NCI-H345 treated with DMSO at 0.1 percent for 48 hours (cell line): ENCODE results near the gene SLC17A9.

Source experiments
- DNase-seq: peaks from one replicate; lab custom pipeline; 2025; ENCODE audit not compliant: unreplicated experiment; lab: John Stamatoyannopoulos, UW

SLC17A9 gene

GRCh38 chr20:62980970-62981369, 28.5 kb downstream of the SLC17A9 start:
- peak; percentile 33 for DNase-seq

GRCh38 chr20:62982124-62983075, 29.9 kb downstream of the SLC17A9 start:
- no peak for DNase-seq

DNA sequence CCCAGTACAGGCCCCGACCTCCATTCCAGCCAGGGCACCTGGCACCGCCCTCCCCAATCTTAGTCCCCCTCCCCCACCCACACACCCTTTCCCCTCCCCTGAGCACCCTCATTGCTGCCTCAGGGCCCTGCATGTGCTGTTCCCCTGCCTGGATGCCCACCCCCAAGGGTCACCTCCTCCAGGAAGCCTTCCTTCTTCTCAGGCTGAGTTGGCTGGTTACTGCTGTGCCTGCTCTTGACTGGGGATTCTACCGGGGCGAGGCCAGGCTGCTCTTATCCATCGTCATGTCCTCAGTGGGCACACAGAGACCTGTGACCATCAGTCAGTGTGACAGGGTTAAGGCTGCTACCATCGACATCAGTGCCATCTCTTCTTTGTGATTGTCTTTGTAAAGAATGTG, 30.7 kb downstream of the SLC17A9 start:
- DNase-seq = no peak

- peak; percentile 62 for DNase-seq
Measured at GRCh38 chr20:62984666-62985443, 32.3 kb downstream of the SLC17A9 start.

DNA sequence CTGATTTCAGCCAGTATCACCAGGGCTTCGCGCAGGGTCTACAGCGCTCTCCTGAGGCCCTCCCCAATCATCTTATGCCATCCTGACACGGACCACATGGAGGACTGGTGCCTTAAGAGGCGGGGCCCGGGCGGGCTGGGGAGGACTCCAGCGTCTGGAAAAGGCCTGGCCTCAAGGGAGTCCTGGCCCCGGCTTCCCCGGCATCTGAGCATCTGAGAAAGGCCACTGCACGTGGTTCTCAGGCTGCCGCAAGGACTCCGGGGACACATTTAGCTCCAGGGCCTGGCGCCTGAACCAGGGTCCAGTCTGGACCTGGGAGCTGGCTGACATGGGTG, 32.9 kb downstream of the SLC17A9 start:
- DNase-seq = no peak

DNA sequence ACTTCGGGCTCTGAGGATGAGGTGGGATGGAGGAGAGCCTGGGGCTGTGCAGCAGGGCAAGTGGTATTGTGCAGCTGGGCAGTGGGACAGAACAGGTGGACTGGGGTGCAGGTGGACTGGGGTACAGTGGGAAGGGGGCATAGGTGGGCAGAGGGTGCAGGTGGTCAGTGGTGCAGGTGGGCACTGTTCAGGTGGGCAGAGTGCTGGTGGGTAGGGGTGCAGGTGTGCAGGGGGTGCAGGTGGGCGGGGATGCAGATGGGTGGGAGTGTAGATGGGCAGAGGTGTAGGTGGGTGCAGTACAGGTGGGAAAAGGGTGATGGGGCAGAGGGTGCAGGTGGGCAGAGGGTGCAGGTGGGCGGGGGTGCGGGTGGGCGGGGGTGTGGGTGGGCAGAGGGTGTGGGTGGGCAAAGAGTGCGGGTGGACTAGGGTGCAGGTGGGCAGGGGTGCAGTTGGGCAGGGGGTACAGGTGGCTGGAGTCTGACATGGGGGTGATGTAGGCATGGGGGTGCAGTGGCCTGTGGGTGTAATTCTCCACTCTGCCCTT, 33.8 kb downstream of the SLC17A9 start:
- DNase-seq = no peak

GRCh38 chr20:62987114-62987513, 34.6 kb downstream of the SLC17A9 start:
- DNase-seq = no peak

- no peak for DNase-seq
Measured at GRCh38 chr20:62989201-62989601, 36.7 kb downstream of the SLC17A9 start.

DNA sequence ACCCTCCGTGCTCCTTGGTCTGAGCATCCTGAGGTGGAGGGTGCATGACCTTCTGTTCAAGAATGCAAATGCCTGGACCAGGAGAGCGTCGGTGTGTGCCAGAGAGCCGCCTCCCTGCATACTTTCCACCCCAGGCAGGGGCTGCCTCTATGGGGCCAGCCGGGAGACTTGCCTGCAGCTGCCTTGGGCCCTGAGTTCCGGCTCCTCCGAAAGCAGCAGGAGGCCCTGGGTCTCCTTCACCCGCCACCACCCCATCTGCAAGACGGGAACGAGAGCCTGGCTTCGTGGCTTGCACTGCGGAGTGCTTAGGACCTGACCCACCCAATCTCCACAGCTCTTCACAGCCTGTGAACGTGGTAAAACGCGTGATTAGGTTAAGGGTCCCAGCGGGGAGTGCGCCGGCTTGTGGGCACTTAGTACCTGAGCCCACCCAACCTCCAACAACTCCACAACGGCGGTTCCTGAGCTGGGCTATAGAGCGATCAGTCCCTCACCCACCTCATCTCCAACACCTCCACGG, 37.9 kb downstream of the SLC17A9 start:
- DNase-seq = no peak

DNA sequence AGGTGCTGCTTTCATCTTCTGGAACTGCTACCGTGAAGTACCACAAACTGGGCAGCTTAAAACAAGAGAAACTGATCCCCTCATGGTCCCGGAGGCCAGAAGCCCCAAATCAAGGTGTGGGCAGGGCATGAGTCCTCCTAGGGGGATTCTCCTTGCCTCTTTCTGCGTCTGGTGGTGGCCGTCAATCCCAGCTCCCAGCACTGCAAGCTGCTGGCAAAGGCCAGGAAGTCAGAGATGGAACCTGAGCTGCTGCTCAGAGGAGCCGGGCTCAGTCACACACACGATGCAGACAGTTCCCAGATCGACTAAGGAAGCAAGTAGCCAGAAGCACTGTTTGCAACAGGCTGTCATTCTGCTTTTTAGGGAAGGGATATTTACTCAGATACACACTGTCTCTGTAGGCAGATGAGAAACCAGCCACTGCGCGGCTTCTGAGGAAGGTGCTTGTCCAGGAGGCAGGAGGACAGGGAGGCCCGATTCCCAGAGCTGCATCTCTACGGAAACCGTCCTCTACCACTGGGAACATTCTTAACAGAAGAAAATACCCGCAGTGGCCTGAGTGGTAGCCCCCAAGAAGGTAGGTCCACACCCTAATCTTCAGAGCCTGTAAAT, 38.8 kb downstream of the SLC17A9 start:
- no peak for DNase-seq

GRCh38 chr20:62991863-62992262, 39.4 kb downstream of the SLC17A9 start:
- no peak for DNase-seq

DNA sequence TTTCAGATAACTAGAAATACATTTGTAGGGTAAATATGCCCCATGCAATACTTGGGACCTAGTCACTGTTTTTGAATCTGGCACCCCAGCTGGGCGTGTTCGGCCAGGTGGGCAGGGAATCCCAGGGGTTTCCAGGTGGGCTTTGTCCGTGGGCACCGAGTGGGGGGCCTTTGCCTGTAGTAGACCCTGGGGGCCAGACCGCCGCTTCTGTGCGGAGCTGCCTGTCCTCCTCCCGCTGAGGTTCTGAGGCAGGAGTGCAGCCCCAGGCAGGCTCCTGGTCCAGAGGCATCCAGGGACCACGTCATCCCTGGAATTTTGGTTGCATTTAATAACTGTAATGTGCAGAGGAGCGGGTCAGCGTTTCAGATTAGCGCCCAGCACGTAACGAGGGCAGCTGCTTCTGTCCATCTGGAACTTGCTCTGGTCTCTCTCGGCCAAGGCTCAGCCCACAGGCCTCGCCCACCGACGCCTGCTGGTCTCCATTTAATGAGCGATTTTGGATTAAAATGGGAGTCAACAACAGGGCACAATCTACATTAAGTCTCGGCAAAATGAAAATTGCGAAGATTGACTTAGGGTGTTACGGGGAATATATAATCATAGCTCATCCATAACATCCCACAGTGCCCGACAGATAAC, 41.5 kb downstream of the SLC17A9 start:
- no peak for DNase-seq

- no peak for DNase-seq
Measured at GRCh38 chr20:62994869-62995281, 42.4 kb downstream of the SLC17A9 start.

- no peak for DNase-seq
Measured at GRCh38 chr20:62995481-62995880, 43.0 kb downstream of the SLC17A9 start.

DNA sequence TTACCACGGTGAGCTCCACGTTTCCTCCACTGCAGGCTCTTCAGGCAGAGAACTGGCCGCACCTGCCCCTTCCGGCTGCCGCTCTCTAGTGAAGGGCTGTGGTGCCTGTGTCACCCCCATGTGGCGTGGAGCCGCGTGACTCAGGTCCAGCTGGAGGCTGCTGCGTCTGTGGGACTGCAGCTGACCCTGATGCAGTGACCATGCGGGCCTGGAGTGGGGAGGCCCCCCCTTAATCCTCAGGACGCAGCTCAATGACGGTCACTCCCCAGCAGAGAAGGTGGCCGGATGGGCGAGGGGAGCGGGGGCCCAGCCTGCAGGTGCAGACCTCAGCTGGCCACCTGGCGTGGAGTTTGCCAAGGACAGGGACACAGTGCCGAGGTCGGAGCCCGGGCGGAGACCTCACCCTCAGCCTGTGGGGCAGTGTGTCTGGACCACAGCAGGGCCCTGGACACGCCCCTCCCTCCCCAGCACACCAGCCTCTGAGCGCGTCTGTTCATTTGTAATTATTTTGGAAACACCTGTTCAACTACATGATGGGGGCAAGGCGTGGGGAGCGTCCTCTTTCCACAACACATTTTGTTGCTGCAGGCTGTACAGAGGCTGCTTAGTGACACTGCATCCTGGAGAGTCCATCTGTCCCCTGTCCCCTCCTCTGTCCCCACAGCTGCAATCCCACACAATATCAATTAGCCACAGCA, 43.5 kb downstream of the SLC17A9 start:
- DNase-seq = no peak

- no peak for DNase-seq
Measured at GRCh38 chr20:62996596-62996982, 44.1 kb downstream of the SLC17A9 start.

GRCh38 chr20:62997417-62998035, 45.0 kb downstream of the SLC17A9 start:
- no peak for DNase-seq

DNA sequence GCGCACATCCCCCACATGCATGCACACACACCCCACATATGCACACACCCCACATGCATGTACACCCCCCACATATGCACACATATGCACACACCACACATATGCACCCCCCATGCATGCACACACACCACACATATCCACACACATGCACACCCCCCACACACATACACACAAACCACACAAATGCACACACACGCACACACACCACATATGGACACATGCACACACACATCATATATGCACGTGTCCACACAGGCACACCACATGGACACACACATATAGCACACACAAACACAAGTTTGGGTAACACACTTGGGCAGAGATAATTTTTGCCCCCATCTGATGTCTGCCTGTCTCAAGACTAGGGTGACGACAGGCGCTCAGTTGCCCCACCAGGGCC, 45.9 kb downstream of the SLC17A9 start:
- no peak for DNase-seq

DNA sequence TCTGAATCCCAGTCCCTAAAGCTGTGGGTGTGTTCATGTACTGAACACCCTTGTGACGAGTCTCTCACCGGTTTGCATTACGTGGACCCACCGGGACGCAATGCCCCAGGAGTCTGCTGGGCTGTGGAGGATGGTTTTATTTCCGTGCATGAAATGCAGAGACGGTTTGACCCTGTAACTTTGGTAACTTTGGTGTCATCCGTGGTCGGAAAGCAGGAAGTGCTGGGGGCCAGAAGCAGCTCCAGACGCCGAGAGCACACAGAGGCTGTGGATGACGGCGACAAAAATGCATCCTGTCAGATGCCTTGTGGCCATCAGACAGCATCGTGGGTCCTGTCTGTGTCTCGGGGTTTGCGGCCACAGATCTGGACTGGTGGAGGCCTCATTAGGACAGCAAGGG, 47.1 kb downstream of the SLC17A9 start:
- no peak for DNase-seq

GRCh38 chr20:63000036-63000435, 47.5 kb downstream of the SLC17A9 start:
- DNase-seq = no peak
